Measurements from ENCODE around the gene GLOD4.
"Not testable (repeated sequence)": the region's sequence is repeated elsewhere in the genome, so short reads cannot be mapped to it uniquely, and the experiment has no call there.

Gene GLOD4

DNA sequence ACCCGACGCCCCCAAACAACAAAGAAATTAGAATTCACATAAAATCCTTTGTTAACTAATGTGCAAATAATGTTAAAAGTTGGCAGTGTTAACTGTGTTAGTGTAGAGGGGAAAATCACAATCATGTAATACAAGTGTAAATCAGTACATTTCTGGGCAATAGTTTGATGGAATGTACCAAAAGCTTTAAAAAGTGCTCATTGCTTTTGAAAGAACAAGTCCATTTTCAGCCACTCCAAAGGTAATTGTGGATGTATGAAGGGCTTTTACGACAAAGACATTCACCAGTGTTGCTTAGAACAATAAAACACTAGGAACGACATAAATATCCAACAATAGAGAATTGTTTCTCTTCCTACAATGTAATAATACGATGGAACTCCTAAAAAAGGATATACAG lies 9.1 kb downstream of the GLOD4 start:
- no peak for DNase-seq

DNA sequence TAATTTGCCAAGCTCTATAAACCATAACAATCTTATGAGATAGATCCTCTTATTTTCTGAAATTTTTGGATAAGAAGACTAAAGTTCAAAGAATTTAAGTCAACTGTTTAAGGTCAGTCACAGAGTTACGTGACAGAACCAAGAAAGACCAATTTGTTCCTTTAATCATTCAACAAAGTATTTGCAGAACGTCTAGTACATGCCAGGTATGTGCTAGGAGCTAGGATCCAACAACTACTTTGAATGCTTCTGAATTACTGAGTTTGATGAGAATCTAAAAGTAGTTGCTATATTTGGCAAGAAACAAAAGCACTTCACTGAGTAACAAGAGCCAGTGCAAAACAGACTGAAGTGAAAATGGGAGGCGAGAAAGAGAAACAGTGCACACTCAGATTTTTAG lies 15.0 kb downstream of the GLOD4 start:
- DNase-seq: no peak

DNA sequence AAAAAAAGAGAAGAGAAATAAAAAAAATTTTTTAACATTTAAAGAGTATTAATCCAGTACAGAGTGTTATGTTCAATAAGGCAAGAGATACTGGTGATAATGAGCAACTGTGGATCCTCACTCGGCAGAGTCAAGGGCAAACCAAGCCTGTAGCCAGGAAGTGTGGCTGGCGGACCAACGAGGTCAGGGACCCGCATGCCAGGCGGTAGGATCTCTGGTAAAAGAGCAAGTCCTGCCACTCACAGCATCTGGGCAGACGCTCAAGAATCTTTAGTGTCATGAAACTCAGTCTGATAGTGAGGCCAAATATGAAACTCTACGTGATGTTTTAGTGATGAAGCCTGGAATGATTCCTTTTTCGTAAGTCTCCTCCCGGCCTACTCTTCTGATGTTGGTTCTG lies 21.7 kb downstream of the GLOD4 start:
- DNase-seq: no peak

DNA sequence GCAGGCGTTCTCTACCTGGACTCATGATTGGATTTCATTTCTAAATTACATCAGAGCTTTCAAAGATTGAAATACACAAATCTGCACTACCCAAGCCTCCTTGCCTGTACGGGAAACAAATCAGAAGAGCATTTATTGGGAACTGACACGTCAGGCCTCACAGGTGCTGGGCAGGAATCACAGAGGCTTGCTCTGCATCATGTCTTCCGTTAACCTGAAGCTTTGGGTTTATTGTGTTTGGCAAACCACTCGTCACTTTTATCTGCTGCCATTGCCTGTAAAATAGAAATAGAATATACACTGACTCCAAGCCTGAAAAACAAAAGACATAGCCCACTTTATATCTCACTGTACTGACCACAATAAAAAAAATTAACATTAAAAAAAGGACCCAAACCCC lies 22.1 kb downstream of the GLOD4 start:
- DNase-seq: no peak

DNA sequence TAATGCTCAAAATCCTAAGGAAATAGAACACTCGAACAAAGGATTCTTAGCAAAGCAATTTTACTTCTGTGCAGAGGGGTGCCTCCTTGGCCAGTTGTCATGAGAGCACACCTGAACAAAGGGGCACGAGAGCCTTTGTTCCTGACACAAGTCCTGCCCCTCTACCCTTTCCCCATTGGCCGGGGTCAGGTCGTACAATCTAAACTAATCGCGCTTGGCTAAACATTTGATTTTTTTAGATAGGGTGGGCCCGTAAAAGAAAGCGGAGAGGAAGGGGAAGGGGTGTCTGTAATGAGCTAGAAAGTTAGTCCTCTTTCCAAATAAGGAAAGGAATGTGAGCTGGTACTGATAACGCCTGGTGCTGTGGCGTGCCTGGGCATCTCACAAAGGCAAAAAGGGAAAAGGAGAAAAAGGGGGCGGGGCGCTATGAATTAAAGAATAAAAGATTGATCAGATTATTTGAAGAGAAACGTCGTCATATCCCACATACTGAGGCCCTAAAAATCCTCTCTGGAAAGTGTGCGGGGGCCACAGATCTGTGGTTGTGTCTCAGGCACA lies 26.0 kb downstream of the GLOD4 start:
- DNase-seq: not testable (repeated sequence)

DNA sequence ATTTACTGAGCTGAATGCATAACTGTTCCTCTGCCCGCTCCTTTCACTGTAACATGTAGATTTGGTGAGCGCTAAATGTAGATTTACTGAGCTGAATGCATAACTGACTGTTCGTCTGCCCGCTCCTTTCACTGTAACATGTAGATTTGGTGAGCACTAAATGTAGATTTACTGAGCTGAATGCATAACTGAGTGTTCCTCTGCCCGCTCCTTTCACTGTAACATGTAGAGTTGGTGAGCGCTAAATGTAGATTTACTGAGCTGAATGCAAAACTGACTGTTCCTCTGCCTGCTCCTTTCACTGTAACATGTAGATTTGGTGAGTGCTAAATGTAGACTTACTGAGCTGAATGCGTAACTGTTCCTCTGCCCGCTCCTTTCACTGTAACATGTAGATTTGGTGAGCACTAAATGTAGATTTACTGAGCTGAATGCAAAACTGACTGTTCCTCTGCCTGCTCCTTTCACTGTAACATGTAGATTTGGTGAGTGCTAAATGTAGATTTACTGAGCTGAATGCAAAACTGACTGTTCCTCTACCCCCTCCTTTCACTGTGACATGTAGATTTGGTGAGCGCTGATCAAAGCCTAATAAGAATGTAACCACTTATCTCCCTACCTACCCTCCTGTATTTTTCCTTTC lies 26.6 kb downstream of the GLOD4 start:
- DNase-seq: not testable (repeated sequence)

DNA sequence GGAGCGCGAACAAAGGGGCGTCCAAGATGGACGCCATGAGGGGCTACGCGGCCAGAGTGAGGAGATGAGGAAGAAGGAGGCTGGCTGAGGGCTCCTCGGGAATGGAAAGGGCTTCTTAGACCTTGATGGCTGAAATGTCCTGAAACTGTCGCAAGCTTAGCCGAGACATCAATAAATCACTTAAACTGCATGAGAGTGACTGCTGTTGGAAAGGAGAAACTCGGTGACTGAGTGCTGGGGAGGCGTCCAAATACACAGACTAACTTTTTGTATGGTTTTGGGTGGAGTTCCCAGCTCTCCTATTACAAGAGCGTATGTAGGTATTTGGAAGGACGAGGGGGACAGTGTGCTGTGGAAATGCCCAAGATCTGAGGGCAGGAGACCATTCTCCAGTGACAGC lies 28.7 kb downstream of the GLOD4 start:
- no peak for DNase-seq

DNA sequence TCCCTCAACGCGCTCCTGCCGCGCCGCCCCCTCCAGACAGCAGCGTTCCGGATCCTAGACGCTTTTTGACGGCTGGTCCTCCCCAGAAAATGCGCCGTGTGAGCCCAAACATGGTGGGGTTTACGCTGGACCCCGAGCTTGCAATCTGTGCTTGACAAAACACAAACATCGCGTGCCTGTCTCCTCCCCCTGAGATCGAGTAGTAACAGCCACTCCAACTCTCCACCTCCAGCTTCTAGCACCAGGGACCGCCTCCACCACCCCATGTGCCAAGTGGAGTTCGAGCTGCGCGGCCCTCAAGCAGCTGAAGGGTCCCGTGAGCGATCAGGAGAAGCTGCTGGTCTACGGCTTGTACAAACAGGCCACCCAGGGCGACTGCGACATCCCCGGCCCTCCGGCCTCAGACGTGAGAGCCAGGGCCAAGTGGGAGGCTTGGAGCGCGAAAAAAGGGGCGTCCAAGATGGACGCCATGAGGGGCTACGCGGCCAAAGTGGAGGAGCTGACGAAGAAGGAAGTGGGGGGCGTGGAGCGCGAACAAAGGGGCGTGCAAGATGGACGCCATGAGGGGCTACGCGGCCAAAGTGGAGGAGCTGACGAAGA lies 29.4 kb downstream of the GLOD4 start:
- peak in 1 of 2 donors; percentile 34 for DNase-seq

DNA sequence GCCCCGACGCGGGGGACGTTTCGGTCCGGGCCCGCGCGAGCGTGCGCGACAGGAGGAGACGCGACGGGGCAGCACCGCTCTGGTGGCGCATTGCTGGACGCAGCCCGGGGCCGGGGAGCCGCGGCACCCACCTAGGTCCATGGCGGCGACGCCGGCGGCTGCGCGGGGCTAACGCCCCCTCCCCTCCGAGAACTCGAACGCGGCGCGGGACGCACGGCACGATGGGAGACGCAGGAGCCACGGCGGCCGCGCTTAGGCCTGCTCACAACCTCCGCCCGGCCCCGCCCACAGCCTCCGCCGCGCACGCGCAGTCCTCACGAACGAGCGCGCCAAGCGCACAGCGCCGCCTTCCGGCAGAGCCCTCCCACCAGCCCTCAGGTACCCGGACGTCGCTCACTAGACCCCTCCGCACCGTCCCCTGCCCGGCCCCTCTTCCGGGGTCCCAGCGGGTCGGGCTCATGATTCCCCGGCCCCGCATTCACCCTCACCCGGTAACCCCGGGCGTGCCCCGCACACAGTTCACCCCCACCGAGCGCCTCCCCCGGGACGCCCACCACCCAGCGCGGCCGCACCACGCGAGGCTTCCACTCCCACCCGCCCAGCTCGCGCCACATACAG lies 30.0 kb downstream of the GLOD4 start, which contains the start of gene GEMIN4:
GEMIN4 (minus strand) TSS at position 263 of the 618 bp plus-strand sequence; CDS start at position 141, 122 bp downstream.
- peak; percentile 92 for DNase-seq

DNA sequence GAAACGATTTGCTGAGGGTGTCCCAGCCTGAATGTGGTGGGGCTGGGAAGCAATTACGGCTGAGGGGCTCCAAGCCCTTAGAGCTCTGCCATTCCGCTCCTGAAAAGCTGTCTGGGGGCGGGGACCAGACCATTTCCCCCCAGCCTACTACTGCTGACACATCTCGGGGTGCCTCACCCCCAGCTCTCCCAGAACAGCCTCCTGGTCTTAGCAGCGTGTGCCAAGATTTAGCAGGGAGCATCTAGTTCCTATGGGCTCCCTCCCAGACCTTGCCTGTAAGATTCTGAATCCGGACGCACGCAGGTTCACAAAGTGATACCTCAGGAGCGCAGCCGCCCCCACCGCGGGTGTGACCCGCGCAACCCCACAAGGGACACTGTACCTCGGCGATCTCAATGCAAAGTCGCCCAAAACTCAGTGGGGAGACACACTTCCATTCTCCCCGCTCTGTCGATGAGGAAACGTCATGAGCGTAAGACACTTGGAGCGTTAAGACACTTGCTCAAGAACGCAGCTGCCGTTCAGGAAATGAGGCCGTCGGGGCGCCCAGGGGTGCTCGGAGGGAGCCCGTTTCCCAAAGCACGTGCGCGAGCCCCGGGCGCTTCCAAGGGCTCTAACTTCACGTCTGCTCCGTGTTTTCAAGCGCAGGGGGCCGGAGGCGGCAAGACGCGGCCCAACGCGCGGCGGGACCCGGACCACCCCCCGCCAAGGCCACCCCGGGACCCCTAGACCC lies 30.6 kb downstream of the GLOD4 start:
- peak; percentile 57 to 63 for DNase-seq

DNA sequence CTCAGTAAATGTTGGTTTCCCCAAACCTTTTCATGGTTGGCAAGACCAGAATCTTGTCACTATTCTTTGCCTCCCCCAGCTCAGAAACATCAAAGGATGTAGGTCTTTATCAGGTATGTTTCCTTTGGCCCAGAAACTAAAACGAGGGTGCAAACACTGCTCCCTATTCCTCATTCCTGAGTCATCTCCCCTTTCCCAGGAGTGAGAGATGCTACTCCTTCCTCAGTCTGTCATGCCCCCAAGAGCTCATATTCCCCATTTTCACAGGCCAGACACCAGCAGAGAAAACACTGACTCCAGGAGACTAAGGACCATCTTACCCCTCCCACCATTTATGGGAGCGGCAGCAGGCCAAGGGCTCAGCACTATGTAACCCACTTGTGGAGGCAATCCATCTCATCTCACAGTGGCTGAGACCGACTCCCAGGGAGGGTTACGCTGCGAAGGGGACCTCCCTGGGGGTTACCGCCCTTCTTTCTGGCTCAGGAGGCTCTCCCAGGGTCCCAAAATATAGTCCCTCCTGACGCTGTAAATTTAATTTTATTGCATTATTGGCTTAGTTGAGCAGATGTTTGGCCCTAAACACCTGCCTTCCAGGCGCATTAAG lies 31.5 kb downstream of the GLOD4 start:
- no peak for DNase-seq

DNA sequence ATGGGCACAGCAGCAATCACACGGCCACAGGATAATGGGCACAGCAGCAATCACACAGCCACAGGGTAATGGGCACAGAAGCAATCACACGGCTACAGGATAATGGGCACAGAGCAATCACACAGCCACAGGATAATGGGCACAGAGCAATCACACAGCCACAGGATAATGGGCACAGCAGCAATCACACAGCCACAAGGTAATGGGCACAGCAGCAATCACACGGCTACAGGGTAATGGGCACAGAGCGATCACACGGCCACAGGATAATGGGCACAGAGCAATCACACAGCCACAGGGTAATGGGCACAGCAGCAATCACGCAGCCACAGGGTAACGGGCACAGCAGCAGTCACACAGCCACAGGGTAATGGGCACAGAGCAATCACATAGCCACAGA lies 32.7 kb downstream of the GLOD4 start:
- DNase-seq: not testable (repeated sequence)

DNA sequence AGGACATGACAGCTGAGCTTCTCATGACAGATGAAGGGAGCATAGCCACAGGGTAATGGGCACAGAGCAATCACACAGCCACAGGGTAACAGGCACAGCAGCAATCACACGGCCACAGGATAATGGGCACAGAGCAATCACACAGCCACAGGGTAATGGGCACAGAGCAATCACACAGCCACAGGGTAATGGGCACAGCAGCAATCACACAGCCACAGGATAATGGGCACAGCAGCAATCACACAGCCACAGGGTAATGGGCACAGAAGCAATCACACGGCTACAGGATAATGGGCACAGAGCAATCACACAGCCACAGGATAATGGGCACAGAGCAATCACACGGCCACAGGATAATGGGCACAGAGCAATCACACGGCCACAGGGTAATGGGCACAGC lies 33.5 kb downstream of the GLOD4 start:
- not testable (repeated sequence) for DNase-seq

DNA sequence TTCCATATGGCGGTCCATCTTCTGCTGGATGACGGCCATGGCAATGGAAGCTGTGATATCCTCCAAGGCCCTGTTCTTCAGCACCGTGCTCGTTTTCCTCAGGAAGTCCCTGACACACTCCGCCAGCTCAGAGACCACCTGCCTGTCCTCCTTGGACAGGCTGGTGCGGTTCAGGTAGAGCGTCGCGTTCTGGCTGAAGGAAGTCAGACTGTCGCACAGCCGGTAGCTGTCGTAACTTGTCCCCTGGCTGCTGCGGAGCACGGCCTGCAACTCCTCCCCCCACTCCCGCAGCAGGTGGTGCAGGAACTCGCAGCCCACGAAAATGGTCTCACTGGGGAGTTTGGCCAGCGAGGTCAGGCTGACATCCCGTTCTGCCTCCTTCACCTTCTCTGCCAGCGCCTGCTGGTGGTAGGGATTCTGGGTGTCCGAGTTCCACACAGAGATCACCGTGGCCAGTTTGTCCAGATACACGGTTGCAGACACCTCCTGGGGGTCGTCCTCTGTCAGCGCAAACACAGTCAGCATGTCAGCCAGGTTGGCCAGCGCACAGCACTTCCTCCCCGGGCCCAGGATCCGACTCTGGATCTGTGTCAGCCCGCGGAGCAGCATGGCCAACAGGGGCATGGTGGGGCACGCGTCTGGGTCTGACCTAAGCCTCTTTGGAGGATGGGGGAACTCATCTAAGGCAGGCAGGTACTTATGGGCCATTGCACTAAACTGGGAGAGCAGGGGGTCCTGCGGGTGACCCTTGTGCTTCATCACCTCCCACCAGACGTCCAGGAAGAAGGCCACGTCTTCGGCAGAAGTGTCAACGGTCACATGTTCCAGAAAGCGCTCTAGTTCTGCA lies 35.1 kb downstream of the GLOD4 start:
- DNase-seq: no peak

DNA sequence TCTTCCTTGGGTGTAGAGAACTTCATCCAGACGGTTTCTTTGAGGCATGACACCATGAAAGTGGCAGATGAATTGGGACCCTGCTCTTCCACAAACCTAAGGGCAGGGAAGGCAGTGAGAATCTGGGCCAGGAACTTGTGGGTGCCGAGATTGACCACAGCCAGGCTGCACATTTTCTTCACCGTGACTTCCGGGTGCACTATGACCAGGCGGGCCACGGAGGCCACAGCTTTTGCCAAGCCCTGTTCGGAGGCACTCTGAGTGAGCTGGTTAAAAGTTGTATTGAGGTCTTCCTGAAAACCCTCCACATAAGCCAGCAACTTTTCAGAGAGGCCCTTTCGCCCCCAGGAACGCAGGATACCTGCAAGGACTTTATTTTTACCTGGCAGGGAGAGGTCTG lies 35.9 kb downstream of the GLOD4 start:
- no peak for DNase-seq

DNA sequence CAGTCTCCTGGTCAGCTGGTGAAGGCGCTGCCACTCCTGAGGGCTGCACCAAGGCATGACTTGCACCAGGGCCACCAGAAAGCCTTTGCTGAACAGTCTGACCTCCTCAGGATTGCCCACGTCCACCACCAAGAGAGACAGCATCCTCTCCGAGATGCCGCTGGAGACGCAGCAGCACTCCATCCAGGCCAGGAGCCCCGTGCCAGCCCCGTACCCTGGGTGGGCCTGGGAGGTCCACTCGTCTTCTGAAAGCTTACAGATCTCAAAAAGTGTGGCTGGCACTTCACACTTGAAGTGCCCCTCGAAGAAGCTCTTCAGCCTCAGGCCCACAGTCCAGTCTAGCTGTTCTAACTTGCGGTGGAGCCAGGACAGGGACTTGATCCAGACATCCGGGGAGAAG lies 36.7 kb downstream of the GLOD4 start:
- no peak for DNase-seq

DNA sequence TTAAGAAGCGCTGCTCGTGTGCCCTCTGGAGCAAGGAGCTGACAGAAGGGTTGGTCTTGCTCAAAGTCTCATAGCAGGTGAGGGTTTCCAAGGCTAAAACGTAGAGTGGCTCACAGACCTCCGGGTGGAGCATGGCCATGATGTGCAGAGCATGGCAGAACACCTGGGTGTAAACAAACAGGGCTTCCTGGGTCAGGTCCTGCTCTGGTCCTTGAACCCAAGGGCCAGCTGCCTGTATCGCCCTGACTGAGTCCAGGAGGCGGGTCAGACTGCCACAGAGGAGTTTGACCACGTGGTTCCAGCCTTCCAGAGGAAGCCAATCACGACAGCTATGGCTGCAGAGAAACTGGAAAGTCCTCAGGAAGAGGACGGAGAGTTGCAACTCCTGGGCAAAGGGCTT lies 37.1 kb downstream of the GLOD4 start:
- DNase-seq: no peak

DNA sequence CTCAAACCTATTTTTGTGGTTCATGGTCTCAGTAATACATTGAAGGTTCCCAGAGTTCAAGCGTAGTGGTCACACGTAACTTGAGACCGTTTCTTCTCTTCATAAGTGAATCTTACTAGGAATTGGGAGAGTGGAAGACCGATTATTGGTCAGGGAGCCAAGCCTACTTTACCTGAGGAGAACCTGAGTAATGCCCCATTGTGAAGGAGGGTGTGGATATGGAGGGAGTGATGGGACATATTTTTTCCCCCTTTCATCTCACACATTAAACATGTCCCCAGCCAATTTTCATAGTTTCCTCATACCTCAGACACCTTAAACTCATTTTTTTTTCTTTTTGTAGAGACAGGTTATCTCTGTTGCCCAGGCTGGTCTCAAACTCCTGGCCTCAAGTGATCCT lies 38.9 kb downstream of the GLOD4 start:
- DNase-seq: no peak

DNA sequence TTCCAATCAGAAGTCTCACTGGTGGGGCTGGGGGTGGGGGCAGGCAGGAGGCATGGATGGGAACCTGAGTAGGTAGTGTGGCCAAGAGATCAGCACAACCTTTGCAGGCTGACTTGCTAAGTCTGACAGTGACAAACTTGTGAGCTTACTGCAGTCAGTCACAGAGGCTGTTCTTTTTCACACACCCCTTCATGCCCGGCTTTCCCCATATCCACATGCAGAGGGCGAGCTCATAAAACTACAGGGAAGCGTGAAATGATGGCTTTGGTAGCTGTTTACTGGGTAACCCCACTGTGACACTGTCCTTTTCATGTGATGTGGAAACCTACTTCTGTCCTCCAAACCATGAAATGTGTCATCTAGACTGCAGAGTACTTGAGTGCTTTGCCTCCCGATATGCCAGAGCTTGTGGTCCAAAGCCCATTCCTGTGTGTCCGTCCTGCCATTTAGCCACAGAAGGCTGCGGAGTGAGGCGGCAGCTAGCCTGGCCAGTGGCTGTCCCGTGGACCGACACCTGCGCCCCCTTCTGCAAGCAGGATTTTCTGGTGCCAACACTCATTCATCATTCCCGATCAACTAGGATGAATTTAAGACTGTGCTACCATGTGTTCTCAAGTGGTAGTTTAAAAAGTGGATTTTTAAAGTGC lies 39.8 kb downstream of the GLOD4 start:
- DNase-seq: no peak

DNA sequence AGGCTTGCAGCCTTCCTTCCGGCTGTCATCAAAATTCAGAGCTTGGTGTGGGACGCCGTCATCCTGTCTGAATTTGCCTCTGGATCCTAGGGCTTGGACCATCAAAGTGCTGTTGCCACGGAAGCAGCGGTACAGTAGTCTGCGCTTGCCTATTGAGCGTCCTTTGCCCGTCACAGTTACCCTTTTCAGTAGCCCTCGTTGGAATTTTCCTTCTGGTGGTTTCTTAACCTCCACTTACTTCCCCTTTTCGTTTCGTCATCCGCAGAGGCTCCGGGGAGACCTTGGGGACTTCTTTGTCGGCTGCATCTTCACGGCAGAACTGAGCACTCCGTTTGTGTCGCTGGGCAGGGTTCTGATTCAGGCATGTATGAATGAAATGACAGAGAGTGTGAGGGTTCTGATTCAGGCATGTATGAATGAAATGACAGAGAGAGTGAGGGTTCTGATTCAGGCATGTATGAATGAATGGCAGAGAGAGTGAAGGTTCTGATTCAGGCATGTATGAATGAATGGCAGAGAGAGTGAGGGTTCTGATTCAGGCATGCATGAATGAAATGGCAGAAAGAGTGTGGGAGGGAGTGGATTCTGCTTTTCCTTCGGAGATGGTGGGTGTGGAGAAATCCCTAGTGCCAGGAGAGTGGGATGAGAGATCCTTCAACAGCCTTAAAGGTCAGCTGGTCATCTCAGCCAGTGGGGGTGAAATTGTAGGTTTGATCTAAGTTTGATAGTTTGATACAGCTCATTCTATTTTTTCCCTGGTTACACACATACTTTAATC lies 41.7 kb downstream of the GLOD4 start:
- peak; percentile 88 to 90 for DNase-seq
